NOMO-1 (cell line): ENCODE measurements around the gene FADS2.

ENCODE experiments used
- DNase-seq, 2 experiments: peaks; one replicate each; lab custom pipeline; 2025; ENCODE audit not compliant: unreplicated experiment in 2 of 2; lab: John Stamatoyannopoulos, UW

Gene FADS2

GRCh38 chr11:61795459-61795858 is 32.6 kb upstream of the FADS2 start:
- DNase-seq, result no peak

GRCh38 chr11:61795876-61796526 is 32.1 kb upstream of the FADS2 start:
- no peak for DNase-seq

- DNase-seq, result peak; percentile 12 to 64
These were observed 30.7 kb upstream of the FADS2 start for GRCh38 chr11:61797263-61797944.

- DNase-seq, result no peak
These were observed 28.3 kb upstream of the FADS2 start for GRCh38 chr11:61799665-61800284.

GRCh38 chr11:61800331-61801281 is 27.5 kb upstream of the FADS2 start:
- no peak for DNase-seq

- DNase-seq, result no peak
These were observed 25.5 kb upstream of the FADS2 start for GRCh38 chr11:61802605-61803004.

GRCh38 chr11:61803889-61804647 is 24.0 kb upstream of the FADS2 start:
- DNase-seq, result no peak

- DNase-seq, result no peak
These were observed 23.0 kb upstream of the FADS2 start for GRCh38 chr11:61805146-61805545.

- no peak for DNase-seq
These were observed 21.3 kb upstream of the FADS2 start for GRCh38 chr11:61806785-61807184.

GRCh38 chr11:61810671-61811175 is 17.4 kb upstream of the FADS2 start:
- DNase-seq, result no peak

- DNase-seq, result no peak
These were observed 16.3 kb upstream of the FADS2 start for GRCh38 chr11:61811831-61812230.

GRCh38 chr11:61812736-61813411 is 15.2 kb upstream of the FADS2 start:
- no peak for DNase-seq

- DNase-seq, result peak in 1 of 2 experiments; percentile 47
These were observed 13.7 kb upstream of the FADS2 start for GRCh38 chr11:61814247-61814957.

GRCh38 chr11:61814958-61815789 is 12.9 kb upstream of the FADS2 start:
- DNase-seq, result peak; percentile 68 to 88

GRCh38 chr11:61815790-61816735 is 12.0 kb upstream of the FADS2 start:
- peak; percentile 19 to 54 for DNase-seq

GRCh38 chr11:61816736-61817455 is 11.2 kb upstream of the FADS2 start, which contains the start of gene FADS1:
Gene FADS1 (minus strand): TSS chr11:61817003. CDS start chr11:61816929, 74 bp downstream.
- DNase-seq, result peak; percentile 96
